SU-DHL-6 (cell line): Measurements from ENCODE around the gene RNF182.

Experiments
- EZH2phosphoT487 ChIP-seq: fragments of 200-600 bp; sonication (generic), shearing (Covaris generic); conservative IDR thresholded peaks from 2 replicates; pipeline ENCODE4 v1.6.1; 2018; ENCODE audit warnings: mild to moderate bottlenecking, antibody characterized with exemption, low read length, moderate library complexity, mixed read lengths
- TF ChIP-seq, protein P1 (sequence below): fragments of 200-600 bp; sonication (generic); IDR thresholded peaks from one replicate; pipeline ENCODE4 v1.5.1; 2017; ENCODE audit warnings: antibody characterized with exemption, mild to moderate bottlenecking, low read length, moderate library complexity; ENCODE audit not compliant: insufficient read depth, poor library complexity, severe bottlenecking

DNA sequence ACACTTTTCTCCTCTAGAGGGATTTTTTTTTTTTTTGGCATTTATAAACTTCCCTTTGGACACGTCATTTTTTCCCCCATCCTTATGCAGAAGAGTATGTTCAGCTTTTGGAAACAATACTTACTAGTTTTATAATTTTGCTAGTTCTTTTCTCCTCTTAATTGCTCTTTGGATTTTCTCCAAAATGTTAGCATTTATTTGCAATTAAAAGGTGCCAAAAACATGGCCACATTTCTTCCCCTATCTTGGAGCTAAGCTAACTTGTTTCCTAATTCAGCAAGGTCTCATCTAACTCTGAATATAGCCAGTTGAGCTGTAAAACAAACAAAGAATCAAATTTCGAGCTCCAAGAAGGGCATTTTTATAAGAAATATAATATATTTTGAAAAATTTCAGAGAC is 39.2 kb upstream of the RNF182 start:
- TF ChIP-seq, protein P1, sequence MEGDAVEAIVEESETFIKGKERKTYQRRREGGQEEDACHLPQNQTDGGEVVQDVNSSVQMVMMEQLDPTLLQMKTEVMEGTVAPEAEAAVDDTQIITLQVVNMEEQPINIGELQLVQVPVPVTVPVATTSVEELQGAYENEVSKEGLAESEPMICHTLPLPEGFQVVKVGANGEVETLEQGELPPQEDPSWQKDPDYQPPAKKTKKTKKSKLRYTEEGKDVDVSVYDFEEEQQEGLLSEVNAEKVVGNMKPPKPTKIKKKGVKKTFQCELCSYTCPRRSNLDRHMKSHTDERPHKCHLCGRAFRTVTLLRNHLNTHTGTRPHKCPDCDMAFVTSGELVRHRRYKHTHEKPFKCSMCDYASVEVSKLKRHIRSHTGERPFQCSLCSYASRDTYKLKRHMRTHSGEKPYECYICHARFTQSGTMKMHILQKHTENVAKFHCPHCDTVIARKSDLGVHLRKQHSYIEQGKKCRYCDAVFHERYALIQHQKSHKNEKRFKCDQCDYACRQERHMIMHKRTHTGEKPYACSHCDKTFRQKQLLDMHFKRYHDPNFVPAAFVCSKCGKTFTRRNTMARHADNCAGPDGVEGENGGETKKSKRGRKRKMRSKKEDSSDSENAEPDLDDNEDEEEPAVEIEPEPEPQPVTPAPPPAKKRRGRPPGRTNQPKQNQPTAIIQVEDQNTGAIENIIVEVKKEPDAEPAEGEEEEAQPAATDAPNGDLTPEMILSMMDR = no peak
- TF ChIP-seq EZH2phosphoT487 = no peak
